BJ (cell line): ENCODE results near the gene EVC2. TPM values are rescaled to one million over a fixed set of nuclear protein-coding genes. Genes with fewer than 3 reads are reported as not detected.
"Not testable (repeated sequence)": the region's sequence is repeated elsewhere in the genome, so short reads cannot be mapped to it uniquely, and the experiment has no call there.

Source experiments
- CTCF ChIA-PET: fragments of 350-600 bp; formaldehyde crosslinking; extraction: SDS; loops from one replicate; lab custom pipeline; 2021; ENCODE audit warnings: antibody characterized with exemption, inconsistent platforms; lab: Yijun Ruan, JAX
- POLR2A ChIA-PET: fragments of 300-600 bp; sonication (Branson Sonifier 250); formaldehyde crosslinking; extraction: SDS; loops from one replicate; lab custom pipeline; 2021; ENCODE audit warnings: antibody characterized with exemption; lab: Charles Lee
- DNase-seq: peaks from one replicate; pipeline ENCODE4 v3.0.0-alpha.2; 2011; ENCODE audit warnings: low read depth
- H3K27me3 ChIP-seq: 2 replicates; pipeline ENCODE4 v1.6.0; 2011; ENCODE audit warnings: low read length; ENCODE audit not compliant: control insufficient read depth, insufficient read depth
- H3K36me3 ChIP-seq: 2 replicates; pipeline ENCODE4 v1.5.1; 2011; ENCODE audit warnings: low read length; ENCODE audit not compliant: control insufficient read depth, insufficient read depth
- H3K4me3 ChIP-seq: 2 replicates; pipeline ENCODE4 v1.5.1; 2011; ENCODE audit warnings: low read depth, mild to moderate bottlenecking, control low read depth, low read length
- CTCF ChIP-seq: IDR thresholded peaks from 2 replicates; pipeline ENCODE4 v1.5.1; 2011; ENCODE audit warnings: low read depth, mild to moderate bottlenecking, control low read depth, inconsistent platforms, low read length, moderate library complexity; ENCODE audit not compliant: insufficient read depth
- polyA plus RNA-seq: library from polyadenylated mRNA; depleted of rRNA; stranded (reverse); fragments of >200 nt; gene quantifications from 2 replicates; pipeline ENCODE4 v1.2.3, GENCODE V29; 2011

The EVC2 gene
- polyA plus RNA-seq, 1 experiment, result 2.2 TPM

DNA sequence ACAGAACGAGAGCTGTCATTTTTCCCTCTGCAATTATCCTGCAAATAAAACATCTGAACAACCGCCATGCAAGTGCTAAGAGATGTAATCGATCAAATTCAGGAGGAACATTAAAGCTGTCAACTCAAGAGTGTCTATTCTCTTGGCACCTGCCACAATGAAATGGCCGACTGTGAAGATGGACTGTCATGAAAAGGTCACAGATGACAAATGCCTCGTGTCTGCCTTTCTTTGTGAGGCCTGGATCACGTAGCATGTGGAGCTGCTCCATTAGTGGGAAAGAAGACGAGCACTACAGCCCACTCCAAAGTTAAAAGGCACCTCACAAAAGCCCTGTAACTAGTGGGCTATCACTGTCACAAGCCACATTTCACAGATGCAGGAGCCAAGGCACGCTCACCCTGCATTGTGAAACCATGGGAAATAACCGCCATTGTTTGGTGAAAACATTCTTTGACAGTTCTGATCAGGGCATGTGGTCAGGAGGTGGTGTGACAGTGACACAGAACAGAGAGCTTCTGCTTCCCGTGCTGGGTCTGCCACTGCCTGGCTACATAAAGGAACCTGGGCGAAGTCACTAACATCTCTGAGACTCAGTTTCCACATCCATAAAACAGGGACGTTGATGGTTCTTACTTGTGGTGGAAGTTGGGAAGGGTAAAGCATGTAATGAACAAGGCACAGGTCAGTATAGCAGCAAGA lies 98.9 kb downstream of the EVC2 start:
- no peak for TF ChIP-seq CTCF
- Histone ChIP-seq H3K4me3 (no peak overlapping the region), H3K27me3 (no peaks in the 10 kb centered on the region), H3K36me3 (peaks cover 11% of the 10 kb centered on the region)
- CTCF ChIA-PET, result interaction anchor here (0.9 kb wide), 1 partner anchor 73 kb away, joined by 4 read pairs; no protein-coding TSS in a partner anchor
- POLR2A ChIA-PET, result no interaction called here
- DNase-seq, result no peak

DNA sequence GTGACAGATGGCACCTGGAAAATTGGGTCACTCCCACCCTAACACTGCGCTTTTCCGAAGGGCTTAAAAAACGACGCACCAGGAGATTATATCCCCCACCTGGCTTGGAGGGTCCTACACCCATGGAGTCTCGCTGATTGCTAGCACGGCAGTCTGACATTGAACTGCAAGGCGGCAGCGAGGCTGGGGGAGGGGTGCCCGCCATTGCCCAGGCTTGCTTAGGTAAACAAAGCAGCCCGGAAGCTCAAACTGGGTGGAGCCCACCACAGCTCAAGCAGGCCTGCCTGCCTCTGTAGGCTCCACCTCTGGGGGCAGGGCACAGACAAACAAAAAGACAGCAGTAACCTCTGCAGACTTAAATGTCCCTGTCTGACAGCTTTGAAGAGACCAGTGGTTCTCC lies 114.5 kb downstream of the EVC2 start:
- DNase-seq, H3K36me3 ChIP-seq, H3K4me3 ChIP-seq, CTCF ChIA-PET, H3K27me3 ChIP-seq: not testable (repeated sequence)
- POLR2A ChIA-PET, result interaction anchor here (0.7 kb wide), 1 partner anchor 253 kb away, joined by 3 read pairs; no protein-coding TSS in a partner anchor

DNA sequence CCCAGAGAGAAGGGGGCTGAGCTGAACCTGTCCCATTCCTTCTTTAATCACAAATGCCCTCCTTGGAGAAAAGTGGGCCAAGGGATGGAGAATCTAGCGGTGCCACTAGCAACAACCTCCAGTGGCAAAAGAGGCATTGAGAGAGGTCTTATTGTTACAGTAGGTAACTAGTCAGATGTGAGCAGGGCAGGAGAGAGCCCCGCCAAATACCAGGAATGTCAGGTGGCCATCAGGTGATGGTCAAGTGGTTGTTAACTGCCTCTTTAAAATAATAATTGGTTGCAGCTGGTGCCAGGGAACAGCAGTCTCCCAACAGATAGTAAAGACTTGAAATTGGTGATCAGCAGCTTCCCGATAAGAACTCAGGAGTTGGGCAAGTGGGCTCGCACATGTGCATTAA lies 116.1 kb downstream of the EVC2 start:
- no peak for DNase-seq
- TF ChIP-seq CTCF, result no peak
- H3K4me3 ChIP-seq, result no peak overlapping the region
- H3K27me3 ChIP-seq, result no peaks in the 10 kb centered on the region
- H3K36me3 ChIP-seq, result peaks cover 2% of the 10 kb centered on the region; the same call in 1 of the 2 replicates
- ChIA-PET CTCF (no interaction called here), POLR2A (no interaction called here)

GRCh38 chr4:5589495-5589894 lies 118.9 kb downstream of the EVC2 start:
- ChIA-PET CTCF (interaction anchor here (1.0 kb wide), 1 partner anchor 18 kb away, joined by 3 read pairs; no protein-coding TSS in a partner anchor), POLR2A (no interaction called here)
- Histone ChIP-seq H3K36me3 (peaks cover 8% of the 10 kb centered on the region), H3K27me3 (no peaks in the 10 kb centered on the region), H3K4me3 (no peak overlapping the region)
- no peak for TF ChIP-seq CTCF
- no peak for DNase-seq

DNA sequence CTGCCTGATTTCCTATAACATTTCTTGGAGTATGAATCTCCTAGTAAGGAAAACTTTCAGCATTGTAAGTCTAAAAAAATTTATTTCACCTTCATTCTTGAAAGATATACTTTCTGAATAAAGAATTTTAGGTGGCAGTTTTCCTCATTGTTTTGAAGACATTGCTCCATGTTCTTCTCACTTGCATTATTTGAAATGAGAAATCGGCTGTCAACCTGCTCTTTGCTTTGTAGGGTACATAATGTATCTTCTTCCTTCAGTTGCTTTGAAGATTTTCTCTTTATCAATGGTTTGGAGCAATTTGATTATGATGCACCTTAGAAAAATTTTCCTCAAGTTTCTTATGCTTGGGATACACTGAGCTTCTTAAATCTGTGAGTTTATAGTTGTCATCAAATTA lies 120.3 kb downstream of the EVC2 start:
- Histone ChIP-seq H3K4me3 (no peak overlapping the region), H3K27me3 (no peaks in the 10 kb centered on the region), H3K36me3 (peaks cover 10% of the 10 kb centered on the region)
- POLR2A ChIA-PET, result no interaction called here
- no peak for DNase-seq
- TF ChIP-seq CTCF, result no peak
- CTCF ChIA-PET, result no interaction called here

GRCh38 chr4:5575941-5576340 lies 132.4 kb downstream of the EVC2 start:
- DNase-seq, result no peak
- H3K36me3 ChIP-seq, result peaks cover 25% of the 10 kb centered on the region
- no peak for TF ChIP-seq CTCF
- H3K4me3 ChIP-seq, result no peak overlapping the region
- ChIA-PET POLR2A (no interaction called here), CTCF (no interaction called here)
- no peaks in the 10 kb centered on the region for H3K27me3 ChIP-seq
